HUES48 (cell line): ENCODE data around the gene ALOX12.

Source experiments
- H3K27ac ChIP-seq: one replicate; pipeline ENCODE4 v1.7.0; 2013; ENCODE audit warnings: low read depth, low read length, inconsistent platforms
- H3K27me3 ChIP-seq: 2 replicates; pipeline ENCODE4 v1.6.1; 2013; ENCODE audit warnings: mild to moderate bottlenecking, low read length; ENCODE audit not compliant: control insufficient read depth, insufficient read depth
- H3K36me3 ChIP-seq: 2 replicates; pipeline ENCODE4 v1.6.1; 2013; ENCODE audit warnings: low read length; ENCODE audit not compliant: control insufficient read depth, insufficient read depth
- H3K4me1 ChIP-seq: 2 replicates; pipeline ENCODE4 v1.6.1; 2013; ENCODE audit warnings: mild to moderate bottlenecking, low read length; ENCODE audit not compliant: control insufficient read depth, insufficient read depth
- H3K4me3 ChIP-seq: 2 replicates; pipeline ENCODE4 v1.5.1; 2013; ENCODE audit warnings: mild to moderate bottlenecking, low read depth, low read length
- H3K9ac ChIP-seq: 2 replicates; pipeline ENCODE4 v1.6.1; 2013; ENCODE audit warnings: mild to moderate bottlenecking, low read depth, low read length, moderate library complexity
- H3K9me3 ChIP-seq: 2 replicates; pipeline ENCODE4 v1.6.1; 2013; ENCODE audit warnings: low read length; ENCODE audit not compliant: control insufficient read depth, insufficient read depth

ALOX12 gene

GRCh38 chr17:7002288-7003047 lies 6.6 kb downstream of the ALOX12 start:
- Histone ChIP-seq H3K4me3 (no peak overlapping the region), H3K4me1 (no peaks in the 10 kb centered on the region), H3K27me3 (no peaks in the 10 kb centered on the region), H3K9ac (no peak overlapping the region), H3K36me3 (peaks cover 23% of the 10 kb centered on the region), H3K9me3 (no peaks in the 10 kb centered on the region), H3K27ac (no peak overlapping the region)

GRCh38 chr17:7003745-7004144 lies 7.9 kb downstream of the ALOX12 start:
- Histone ChIP-seq H3K36me3 (peaks cover 21% of the 10 kb centered on the region), H3K4me3 (no peak overlapping the region), H3K27me3 (no peaks in the 10 kb centered on the region), H3K4me1 (no peaks in the 10 kb centered on the region), H3K9ac (no peak overlapping the region), H3K9me3 (no peaks in the 10 kb centered on the region), H3K27ac (no peak overlapping the region)

GRCh38 chr17:7004398-7005253 lies 8.8 kb downstream of the ALOX12 start:
- Histone ChIP-seq H3K36me3 (peaks cover 25% of the 10 kb centered on the region), H3K9me3 (no peaks in the 10 kb centered on the region), H3K9ac (no peak overlapping the region), H3K4me3 (no peak overlapping the region), H3K27me3 (no peaks in the 10 kb centered on the region), H3K4me1 (no peaks in the 10 kb centered on the region), H3K27ac (no peak overlapping the region)

- Histone ChIP-seq H3K36me3 (peaks cover 24% of the 10 kb centered on the region), H3K9ac (no peak overlapping the region), H3K4me3 (no peak overlapping the region), H3K27ac (no peak overlapping the region), H3K27me3 (no peaks in the 10 kb centered on the region), H3K9me3 (no peaks in the 10 kb centered on the region), H3K4me1 (no peaks in the 10 kb centered on the region)
These were observed 9.9 kb downstream of the ALOX12 start for GRCh38 chr17:7005716-7006115.

- H3K9me3 ChIP-seq = no peaks in the 10 kb centered on the region
- no peak overlapping the region for H3K9ac ChIP-seq
- no peaks in the 10 kb centered on the region for H3K27me3 ChIP-seq
- H3K27ac ChIP-seq = no peak overlapping the region
- H3K36me3 ChIP-seq = peaks cover 17% of the 10 kb centered on the region
- H3K4me1 ChIP-seq = no peaks in the 10 kb centered on the region
- no peak overlapping the region for H3K4me3 ChIP-seq
These were observed 11.3 kb downstream of the ALOX12 start for GRCh38 chr17:7007143-7007542.

- no peak overlapping the region for H3K4me3 ChIP-seq
- H3K27me3 ChIP-seq = no peaks in the 10 kb centered on the region
- H3K9ac ChIP-seq = no peak overlapping the region
- H3K36me3 ChIP-seq = peaks cover 7% of the 10 kb centered on the region
- no peaks in the 10 kb centered on the region for H3K9me3 ChIP-seq
- H3K27ac ChIP-seq = no peak overlapping the region
- peaks cover 9% of the 10 kb centered on the region for H3K4me1 ChIP-seq
These were observed 14.7 kb downstream of the ALOX12 start for GRCh38 chr17:7010523-7010922.

GRCh38 chr17:7011415-7011814 lies 15.6 kb downstream of the ALOX12 start:
- no peak overlapping the region for H3K9ac ChIP-seq
- H3K9me3 ChIP-seq = no peaks in the 10 kb centered on the region
- peaks cover 7% of the 10 kb centered on the region for H3K36me3 ChIP-seq
- H3K27ac ChIP-seq = no peak overlapping the region
- peak overlapping the region; percentile 84 for H3K4me3 ChIP-seq
- no peaks in the 10 kb centered on the region for H3K27me3 ChIP-seq
- H3K4me1 ChIP-seq = peaks cover 9% of the 10 kb centered on the region

GRCh38 chr17:7011942-7012254 lies 16.0 kb downstream of the ALOX12 start:
- H3K36me3 ChIP-seq = peaks cover 8% of the 10 kb centered on the region

GRCh38 chr17:7014261-7014994 lies 18.6 kb downstream of the ALOX12 start:
- H3K4me1 ChIP-seq = peaks cover 9% of the 10 kb centered on the region
- peaks cover 13% of the 10 kb centered on the region for H3K36me3 ChIP-seq
- peak overlapping the region; percentile 65; the same call in 1 of the 2 replicates for H3K9ac ChIP-seq
- H3K27ac ChIP-seq = peak overlapping the region; percentile 83
- H3K27me3 ChIP-seq = no peaks in the 10 kb centered on the region
- H3K4me3 ChIP-seq = peak overlapping the region; percentile 84
- no peaks in the 10 kb centered on the region for H3K9me3 ChIP-seq

More at GRCh38 chr17:7011942-7012254, 16.0 kb downstream of the ALOX12 start:
- H3K9me3 ChIP-seq = no peaks in the 10 kb centered on the region
- no peaks in the 10 kb centered on the region for H3K27me3 ChIP-seq
- H3K9ac ChIP-seq = peak overlapping the region; percentile 99
- peaks cover 9% of the 10 kb centered on the region for H3K4me1 ChIP-seq
- peak overlapping the region; percentile 84 for H3K4me3 ChIP-seq
- H3K27ac ChIP-seq = peak overlapping the region; percentile 98

GRCh38 chr17:7014995-7015958 lies 19.4 kb downstream of the ALOX12 start:
- Histone ChIP-seq H3K4me3 (peak overlapping the region; percentile 84), H3K9me3 (no peaks in the 10 kb centered on the region), H3K4me1 (peaks cover 12% of the 10 kb centered on the region), H3K9ac (peak overlapping the region; percentile 50; the same call in 1 of the 2 replicates), H3K36me3 (peaks cover 9% of the 10 kb centered on the region; the same call in 1 of the 2 replicates), H3K27me3 (peaks cover 1% of the 10 kb centered on the region; the same call in 1 of the 2 replicates), H3K27ac (peak overlapping the region; percentile 83)
